K562 (cell line): ENCODE results near the gene KYAT1. TPM values are rescaled to one million over a fixed set of nuclear protein-coding genes. Genes with fewer than 3 reads are reported as not detected.

ENCODE experiments used
- ATAC-seq: fragments of 200-7000 bp; cut with Tn5 transposase; 3 replicates; pipeline ENCODE4 v1.9.1; 2020; ENCODE audit warnings: moderate library complexity
- BruUV-seq: library from RNA; stranded (reverse); fragments of 400-500 nt; replicated peaks from 2 replicates; lab custom pipeline; 2021; lab: Mats Ljungman, UMichigan
- CTCF ChIA-PET: fragments of 300-600 bp; formaldehyde crosslinking; extraction: SDS; loops from one replicate; lab custom pipeline; 2021; ENCODE audit warnings: low intra/inter-chr PET ratio; lab: Yijun Ruan, JAX
- POLR2A ChIA-PET: fragments of 300-600, 350-650 bp; sonication (Branson Sonifier 250); formaldehyde crosslinking; extraction: SDS; loops from one replicate; lab custom pipeline; 2021; ENCODE audit warnings: antibody characterized with exemption, inconsistent platforms; lab: Yijun Ruan, JAX
- DNase-seq, 4 experiments: peaks; one replicate each; pipeline versions ENCODE4 v3.0.0 to v3.0.0-alpha.2; 2011 to 2018; ENCODE audit warnings: low spot score in 3 of 4, mixed read lengths in 3 of 4; ENCODE audit errors: extremely low read depth in 1 of 4
- FAIRE-seq: peaks from 2 replicates; lab custom pipeline; 2011; peaks lifted over from hg19 to GRCh38; lab: Jason Lieb, UNC
- H2AFZ ChIP-seq: 2 replicates; pipeline ENCODE4 v1.6.0; 2011; ENCODE audit warnings: low read depth, low read length, control low read depth, inconsistent platforms
- H3K27ac ChIP-seq: fragments of 200-600 bp; 3 replicates; pipeline ENCODE4 v1.8.0; 2011; ENCODE audit warnings: low read depth, mild to moderate bottlenecking, control low read depth, inconsistent platforms, low read length, moderate library complexity, mixed read lengths; ENCODE audit errors: extremely low read depth
- H3K27me3 ChIP-seq, 2 experiments: fragments of 300-600 bp in 1 of 2; 2 replicates in 1 of 2; 3 replicates in 1 of 2; pipeline versions ENCODE4 v1.6.0 to v1.8.0; 2011; ENCODE audit warnings: inconsistent platforms in 2 of 2, low read length in 2 of 2, mild to moderate bottlenecking in 1 of 2, mixed read lengths in 1 of 2, moderate library complexity in 1 of 2; ENCODE audit not compliant: control insufficient read depth in 2 of 2, insufficient read depth in 2 of 2
- H3K36me3 ChIP-seq: fragments of 300-600 bp; 3 replicates; pipeline ENCODE4 v1.8.0; 2011; ENCODE audit warnings: mild to moderate bottlenecking, low read length, inconsistent platforms; ENCODE audit not compliant: control insufficient read depth, insufficient read depth
- H3K4me1 ChIP-seq, 2 experiments: fragments of 200-600 bp in 1 of 2; replicated peaks in 1 of 2; 2 replicates in 1 of 2; 3 replicates in 1 of 2; pipeline versions ENCODE4 v1.5.1 to v1.8.0; 2011; ENCODE audit warnings: inconsistent platforms in 2 of 2, low read length in 2 of 2, mild to moderate bottlenecking in 1 of 2, mixed read lengths in 1 of 2, moderate library complexity in 1 of 2; ENCODE audit not compliant: control insufficient read depth in 2 of 2, insufficient read depth in 2 of 2
- H3K4me2 ChIP-seq: 2 replicates; pipeline ENCODE4 v1.6.1; 2011; ENCODE audit warnings: low read length, control low read depth, inconsistent platforms, mixed read lengths; ENCODE audit not compliant: insufficient read depth
- H3K4me3 ChIP-seq: fragments of 200-600 bp; sonication (generic), shearing (Covaris generic); 2 replicates; pipeline ENCODE4 v1.5.1; 2016; ENCODE audit warnings: control low read depth, inconsistent platforms
- H3K79me2 ChIP-seq: fragments of 200-600 bp; 3 replicates; pipeline ENCODE4 v1.8.0; 2011; ENCODE audit warnings: low read length, inconsistent platforms; ENCODE audit not compliant: control insufficient read depth, insufficient read depth
- H3K9ac ChIP-seq, 2 experiments: 2 replicates each; pipeline versions ENCODE4 v1.6.0 to v1.6.1; 2011; ENCODE audit warnings: low read depth in 2 of 2, low read length in 2 of 2, control low read depth in 1 of 2, inconsistent platforms in 1 of 2, mild to moderate bottlenecking in 1 of 2, mixed read lengths in 1 of 2; ENCODE audit not compliant: insufficient read depth in 1 of 2
- H3K9me1 ChIP-seq: one replicate; pipeline ENCODE4 v1.6.0; 2011; ENCODE audit warnings: inconsistent platforms, mild to moderate bottlenecking, low read length, moderate library complexity; ENCODE audit not compliant: control insufficient read depth, insufficient read depth
- H3K9me3 ChIP-seq: replicated peaks from 2 replicates; pipeline ENCODE4 v1.5.1; 2011; ENCODE audit warnings: low read depth, low read length, inconsistent platforms; ENCODE audit not compliant: control insufficient read depth, insufficient read depth
- H4K20me1 ChIP-seq: replicated peaks from 2 replicates; pipeline ENCODE4 v1.6.1; 2011; ENCODE audit warnings: low read length, inconsistent platforms, mixed read lengths; ENCODE audit not compliant: control insufficient read depth, insufficient read depth
- ZNF121 ChIP-seq: sonication (generic); formaldehyde crosslinking; conservative IDR thresholded peaks from 2 replicates; pipeline ENCODE4 v1.8.0; 2022; ENCODE audit warnings: missing genetic modification reagents
- ZNF316 ChIP-seq: fragments of 450-650 bp; IDR thresholded peaks from 2 replicates; pipeline ENCODE4 v1.6.1; 2016
- ZNF384 ChIP-seq: IDR thresholded peaks from 2 replicates; pipeline ENCODE4 v1.6.1; 2012; ENCODE audit warnings: low read depth, low read length, improper control_type of control experiment
- ZNF586 ChIP-seq: fragments of 450-650 bp; formaldehyde crosslinking; conservative IDR thresholded peaks from 2 replicates; pipeline ENCODE4 v1.4.0; 2020; ENCODE audit warnings: mild to moderate bottlenecking, moderate library complexity
- WGBS: fragments of 100-300 bp; shearing (Covaris generic); methylation state at CpG from one replicate; pipeline ENCODE4 v1.1.6; 2016; ENCODE audit warnings: low coverage, mixed read lengths; ENCODE audit not compliant: insufficient coverage; ENCODE audit errors: missing lambda C conversion rate; 5-methylcytosine and 5-hydroxymethylcytosine counted together
- in situ Hi-C: fragments of 300-500 bp; cut with MboI; formaldehyde crosslinking; loops from 4 replicates; pipeline ENCODE4 v1.15.0; 2018; ENCODE audit warnings: inconsistent platforms, mixed read lengths
- intact Hi-C: fragments of 100-400 bp; cut with micrococcal nuclease; formaldehyde crosslinking; loops from 2 replicates; pipeline ENCODE4 v1.14.2; 2022
- polyA plus RNA-seq, 8 experiments: library from polyadenylated mRNA; depleted of rRNA in 4 of 8; stranded (reverse) in 5 of 8; unstranded in 3 of 8; fragments of >200 nt; fragmentation: Nextera tagmentation in 2 of 8; fragmentation: Illumina TruSeq in 1 of 8; extraction: Ambion mirVana in 2 of 8; extraction: Trizol in 1 of 8; gene quantifications; 2 replicates each; pipeline versions ENCODE4 v1.2.1 to v1.2.3, GENCODE V29; 2011 to 2014; ENCODE audit warnings: inconsistent platforms in 1 of 8, missing spikeins in 1 of 8
- total RNA-seq, 7 experiments: library from RNA; depleted of rRNA in 6 of 7; stranded (reverse); fragments of >200 nt in 6 of 7; fragmentation: Illumina TruSeq in 2 of 7; extraction: Trizol in 2 of 7; gene quantifications; 2 replicates each; pipeline versions ENCODE4 v1.2.1 to v1.2.3, GENCODE V29; 2011 to 2021; ENCODE audit warnings: low replicate concordance in 1 of 7
- TF ChIP-seq, protein P1 (sequence below), 3 experiments: IDR thresholded peaks in 2 of 3; conservative IDR thresholded peaks in 1 of 3; 2 replicates each; pipeline ENCODE4 v1.5.1; 2011 to 2012; ENCODE audit warnings: low read length in 3 of 3, mild to moderate bottlenecking in 3 of 3, control low read depth in 2 of 3, improper control_type of control experiment in 1 of 3, inconsistent platforms in 1 of 3, low read depth in 1 of 3, mixed read lengths in 1 of 3, moderate library complexity in 1 of 3; ENCODE audit not compliant: insufficient read depth in 2 of 3
- TF ChIP-seq, protein P2 (sequence below): sonication (generic); formaldehyde crosslinking; IDR thresholded peaks from 2 replicates; pipeline ENCODE4 v1.8.1; 2023; ENCODE audit warnings: mild to moderate bottlenecking, missing genetic modification reagents

Gene KYAT1
- total and polyA plus RNA-seq, 9 of the 15 experiments (the other 6 are each of a cell fraction or from before 2014, with no cell fraction given), result 6.4 to 16.8 (median 11.1) TPM

DNA sequence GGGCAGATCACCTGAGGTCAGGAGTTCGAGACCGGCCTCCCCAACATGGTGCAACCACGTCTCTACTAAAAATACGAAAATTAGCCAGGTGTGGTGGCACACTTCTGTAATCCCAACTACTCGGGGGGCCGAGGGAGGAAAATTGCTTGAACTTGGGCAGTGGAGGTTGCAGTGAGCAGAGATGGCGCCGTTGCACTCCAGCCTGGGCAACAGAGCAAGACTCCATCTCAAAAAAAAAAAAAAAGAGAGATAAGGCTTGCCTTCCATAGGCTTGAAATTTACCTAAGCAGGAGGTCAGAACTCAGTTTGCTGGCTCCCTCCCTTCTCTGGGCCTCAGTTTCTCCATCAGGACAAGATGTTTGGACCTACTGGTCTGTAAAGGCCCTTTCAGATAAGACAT, 53.5 kb downstream of the KYAT1 start:
- no peaks in the 10 kb centered on the region for H3K9me3 ChIP-seq
- CTCF ChIA-PET, result no interaction called here
- DNase-seq (no peak), ATAC-seq (no peak), FAIRE-seq (no peak)
- in situ Hi-C loops (no loop called here), intact Hi-C loops (no loop called here)
- no peak overlapping the region for H2AFZ ChIP-seq
- H3K4me2 ChIP-seq, result peak overlapping the region; percentile 92
- WGBS, result 92% methylated on average over 8 of the region's 8 CpGs
- H3K36me3 ChIP-seq, result peaks cover 62% of the 10 kb centered on the region; the same call in 2 of the 3 replicates
- BruUV-seq, result no TSS peak
- H3K4me3 ChIP-seq, result peak overlapping the region; percentile 80
- POLR2A ChIA-PET, result interaction anchor here (0.7 to 1.0 kb wide), 3 partner anchors 9 to 94 kb away, joined by 3 to 4 read pairs (median 3); no protein-coding TSS in a partner anchor
- peak overlapping the region; percentile 82 to 97 for H3K9ac ChIP-seq
- H3K27ac ChIP-seq, result no peak overlapping the region
- H3K79me2 ChIP-seq, result peaks cover 17% of the 10 kb centered on the region
- no peaks in the 10 kb centered on the region for H4K20me1 ChIP-seq
- no peaks in the 10 kb centered on the region for H3K27me3 ChIP-seq
- H3K4me1 ChIP-seq, result peaks cover 5 to 42% of the 10 kb centered on the region in 2 experiments; a peak in 4 of 5 replicates
- H3K9me1 ChIP-seq, result no peaks in the 10 kb centered on the region
- TF ChIP-seq ZNF121 (CRISPR knock-in tag), result peak; percentile 89
- peak; percentile 31; the same call in 1 of the 2 replicates for TF ChIP-seq ZNF316
- no peak for TF ChIP-seq ZNF586 (CRISPR knock-in tag)
- TF ChIP-seq, protein P1, sequence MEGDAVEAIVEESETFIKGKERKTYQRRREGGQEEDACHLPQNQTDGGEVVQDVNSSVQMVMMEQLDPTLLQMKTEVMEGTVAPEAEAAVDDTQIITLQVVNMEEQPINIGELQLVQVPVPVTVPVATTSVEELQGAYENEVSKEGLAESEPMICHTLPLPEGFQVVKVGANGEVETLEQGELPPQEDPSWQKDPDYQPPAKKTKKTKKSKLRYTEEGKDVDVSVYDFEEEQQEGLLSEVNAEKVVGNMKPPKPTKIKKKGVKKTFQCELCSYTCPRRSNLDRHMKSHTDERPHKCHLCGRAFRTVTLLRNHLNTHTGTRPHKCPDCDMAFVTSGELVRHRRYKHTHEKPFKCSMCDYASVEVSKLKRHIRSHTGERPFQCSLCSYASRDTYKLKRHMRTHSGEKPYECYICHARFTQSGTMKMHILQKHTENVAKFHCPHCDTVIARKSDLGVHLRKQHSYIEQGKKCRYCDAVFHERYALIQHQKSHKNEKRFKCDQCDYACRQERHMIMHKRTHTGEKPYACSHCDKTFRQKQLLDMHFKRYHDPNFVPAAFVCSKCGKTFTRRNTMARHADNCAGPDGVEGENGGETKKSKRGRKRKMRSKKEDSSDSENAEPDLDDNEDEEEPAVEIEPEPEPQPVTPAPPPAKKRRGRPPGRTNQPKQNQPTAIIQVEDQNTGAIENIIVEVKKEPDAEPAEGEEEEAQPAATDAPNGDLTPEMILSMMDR (IDR thresholded peaks at IDR 0.05 in 2 of 3, conservative IDR thresholded peaks at IDR 0.05 in 1 of 3; ENCODE audit: insufficient read depth in 2 of 3, low read depth in 1 of 3, low read length in 3 of 3), result peak in 1 of 3 experiments; percentile 14; a peak in 1 of 6 replicates
- TF ChIP-seq, protein P2, sequence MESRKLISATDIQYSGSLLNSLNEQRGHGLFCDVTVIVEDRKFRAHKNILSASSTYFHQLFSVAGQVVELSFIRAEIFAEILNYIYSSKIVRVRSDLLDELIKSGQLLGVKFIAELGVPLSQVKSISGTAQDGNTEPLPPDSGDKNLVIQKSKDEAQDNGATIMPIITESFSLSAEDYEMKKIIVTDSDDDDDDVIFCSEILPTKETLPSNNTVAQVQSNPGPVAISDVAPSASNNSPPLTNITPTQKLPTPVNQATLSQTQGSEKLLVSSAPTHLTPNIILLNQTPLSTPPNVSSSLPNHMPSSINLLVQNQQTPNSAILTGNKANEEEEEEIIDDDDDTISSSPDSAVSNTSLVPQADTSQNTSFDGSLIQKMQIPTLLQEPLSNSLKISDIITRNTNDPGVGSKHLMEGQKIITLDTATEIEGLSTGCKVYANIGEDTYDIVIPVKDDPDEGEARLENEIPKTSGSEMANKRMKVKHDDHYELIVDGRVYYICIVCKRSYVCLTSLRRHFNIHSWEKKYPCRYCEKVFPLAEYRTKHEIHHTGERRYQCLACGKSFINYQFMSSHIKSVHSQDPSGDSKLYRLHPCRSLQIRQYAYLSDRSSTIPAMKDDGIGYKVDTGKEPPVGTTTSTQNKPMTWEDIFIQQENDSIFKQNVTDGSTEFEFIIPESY (CRISPR knock-in tag), result peak; percentile 70
- TF ChIP-seq ZNF384, result peak; percentile 63
